SHP77 (cell line): ENCODE measurements around the gene C2orf49.

ENCODE experiments used
- DNase-seq, 2 experiments: peaks; one replicate each; lab custom pipeline; 2025; lab: John Stamatoyannopoulos, UW

Gene C2orf49

DNA sequence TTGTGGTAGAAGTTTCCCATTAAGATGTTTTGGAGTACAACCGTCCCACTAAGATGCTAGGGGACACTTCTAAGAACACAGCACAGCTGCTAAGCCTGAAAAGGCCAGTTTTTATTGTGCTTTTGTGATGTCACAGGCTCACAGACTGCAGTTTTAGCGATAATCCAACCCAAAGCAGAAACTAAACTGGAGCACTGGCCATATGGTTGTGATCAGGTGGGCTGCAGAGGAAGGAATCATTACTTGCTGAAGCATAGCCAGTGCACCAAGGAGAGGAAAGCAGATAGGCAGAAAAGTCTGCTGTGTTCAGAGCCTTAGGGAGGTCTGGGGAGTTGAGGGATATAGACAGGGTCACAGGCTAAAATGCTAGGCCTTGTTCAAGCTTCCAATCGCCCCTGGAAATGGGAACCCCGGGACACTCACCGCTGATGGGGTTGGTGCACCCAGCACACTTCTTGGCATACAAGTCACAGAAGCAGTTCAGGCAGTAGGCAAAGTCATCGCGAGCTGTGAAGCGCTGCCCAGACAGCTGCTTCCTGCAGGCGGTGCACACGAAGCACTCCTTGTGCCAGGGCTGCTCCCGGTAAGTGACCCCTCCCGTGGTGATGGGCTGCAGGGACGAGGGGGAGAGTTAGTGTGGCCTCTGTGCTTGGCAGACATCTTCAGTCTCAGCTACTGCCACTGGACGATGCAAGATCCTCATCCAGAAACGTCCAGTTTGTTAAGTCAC is 25.7 kb downstream of the C2orf49 start:
- DNase-seq: no peak

DNA sequence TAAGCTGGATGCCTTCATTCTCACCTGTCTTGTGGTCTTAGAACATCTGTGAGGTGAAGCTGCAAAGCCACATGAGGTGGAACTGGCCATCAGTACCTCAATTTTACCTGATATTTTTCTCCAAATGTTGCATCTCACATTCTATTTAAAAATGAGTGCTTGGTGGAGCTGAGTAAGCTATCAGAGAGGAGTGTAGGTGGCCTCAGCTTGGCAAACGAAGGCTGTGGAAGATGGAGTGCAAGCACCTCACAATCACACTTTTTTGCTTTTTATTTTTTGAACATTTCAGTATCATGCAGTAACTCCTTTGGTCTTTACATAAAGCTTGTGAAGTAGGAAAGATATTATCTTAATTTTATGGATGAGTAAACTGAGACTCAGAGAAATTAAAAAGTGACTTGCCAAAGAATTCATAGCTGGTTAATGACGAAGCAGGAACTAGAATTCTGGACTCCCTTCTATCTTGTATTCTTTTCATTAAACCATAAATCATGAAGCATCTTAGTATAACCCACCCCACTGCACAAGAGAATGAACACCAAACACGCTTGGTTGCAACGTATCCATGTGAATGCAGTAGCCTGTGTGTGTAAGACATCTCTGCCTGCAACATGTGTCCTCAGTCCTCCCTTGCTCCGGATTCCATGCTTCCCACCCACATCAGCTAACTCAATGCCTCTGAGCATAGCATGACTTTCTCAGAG is 27.2 kb downstream of the C2orf49 start:
- DNase-seq: no peak

DNA sequence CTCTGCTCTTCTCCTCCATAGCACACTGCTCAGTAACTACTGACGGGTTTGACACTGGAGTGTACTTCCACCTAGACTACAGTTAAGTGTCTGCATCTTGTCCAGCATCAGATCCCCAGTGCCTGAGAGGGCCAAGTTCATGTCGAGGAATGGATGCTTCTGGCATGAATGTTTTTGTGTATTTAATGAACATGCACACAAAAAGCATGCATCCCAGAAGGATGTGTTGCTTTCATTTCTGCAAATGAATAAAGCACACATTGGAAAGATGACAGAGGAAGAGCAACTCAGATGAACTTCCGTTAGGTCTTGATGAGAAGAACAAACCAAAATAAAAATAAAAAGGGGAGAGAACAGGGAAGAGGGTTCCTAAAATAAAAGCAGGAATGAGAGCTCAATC is 27.9 kb downstream of the C2orf49 start:
- no peak for DNase-seq

DNA sequence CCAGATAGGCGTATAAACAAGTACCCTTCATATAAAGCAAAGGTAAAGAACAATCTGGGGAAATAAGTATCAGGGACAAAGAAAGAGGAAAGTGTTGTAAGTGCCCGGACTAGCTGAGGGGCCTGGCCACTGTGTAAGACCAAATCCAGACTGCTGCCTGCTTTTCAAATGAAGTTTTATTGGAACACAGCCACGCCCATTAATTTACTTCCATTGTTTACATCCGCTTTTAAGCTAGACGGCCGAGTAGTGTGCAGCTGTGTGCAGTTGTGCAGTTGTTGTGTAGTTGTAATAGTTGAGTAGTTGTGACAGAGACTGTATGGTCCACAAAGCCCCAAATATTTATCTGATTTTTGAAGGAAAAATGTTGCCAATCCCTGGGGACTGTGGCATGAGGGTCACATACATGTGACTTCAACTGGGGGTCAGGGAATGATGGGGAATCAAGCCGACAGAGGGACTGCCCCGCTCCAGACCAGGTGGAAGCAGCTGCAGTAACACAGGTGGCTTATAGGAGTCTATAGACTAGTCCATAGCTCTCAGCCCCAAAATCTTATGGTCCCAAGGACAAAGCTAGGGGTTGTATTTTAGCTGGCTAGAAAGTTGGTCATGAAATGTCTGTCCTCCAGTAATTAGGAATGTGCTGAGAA is 31.5 kb downstream of the C2orf49 start:
- no peak for DNase-seq

DNA sequence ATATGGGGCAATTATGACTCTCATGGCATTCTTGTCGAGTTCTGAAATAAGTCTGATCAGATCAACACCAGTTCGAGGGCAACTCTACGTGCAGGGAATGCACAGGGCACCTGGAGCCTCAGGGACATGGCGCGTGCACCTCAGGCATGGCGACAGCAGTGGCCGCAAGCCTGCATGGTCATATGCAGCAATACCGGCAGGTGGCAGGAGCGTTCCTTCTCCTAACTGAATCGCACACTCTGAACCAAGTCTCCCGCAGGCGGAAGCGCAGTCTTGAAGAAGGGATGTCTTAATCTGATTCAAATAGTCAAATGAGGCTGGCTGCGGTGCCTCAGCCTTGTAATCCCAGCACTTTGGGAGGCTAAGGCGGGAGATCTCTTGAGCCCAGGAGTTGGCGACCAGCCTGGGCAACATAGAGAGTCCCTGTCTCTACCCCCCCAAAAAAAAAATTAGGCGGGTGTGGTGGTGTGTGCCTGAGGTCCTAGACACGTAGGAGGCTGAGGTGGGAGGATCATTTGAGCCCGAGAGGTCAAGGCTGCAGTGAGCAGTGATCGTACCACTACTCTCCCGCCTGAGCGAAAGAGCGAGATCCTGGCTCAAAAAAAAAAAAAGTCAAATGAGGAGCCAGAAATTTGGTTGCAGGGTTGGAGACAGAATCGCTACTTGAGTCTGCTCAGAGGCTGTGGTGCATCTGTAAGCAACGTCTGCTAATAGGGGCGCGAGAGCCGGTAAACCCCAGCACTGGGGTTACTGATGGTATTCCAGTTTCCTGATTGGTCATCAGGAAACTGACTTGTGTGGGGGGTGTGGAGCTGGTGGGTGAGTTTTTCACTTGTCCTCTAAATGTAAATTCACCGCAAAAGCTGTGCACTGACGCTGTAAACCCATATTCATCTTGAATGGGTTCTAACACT is 32.7 kb downstream of the C2orf49 start:
- peak; percentile 33 to 59 for DNase-seq

DNA sequence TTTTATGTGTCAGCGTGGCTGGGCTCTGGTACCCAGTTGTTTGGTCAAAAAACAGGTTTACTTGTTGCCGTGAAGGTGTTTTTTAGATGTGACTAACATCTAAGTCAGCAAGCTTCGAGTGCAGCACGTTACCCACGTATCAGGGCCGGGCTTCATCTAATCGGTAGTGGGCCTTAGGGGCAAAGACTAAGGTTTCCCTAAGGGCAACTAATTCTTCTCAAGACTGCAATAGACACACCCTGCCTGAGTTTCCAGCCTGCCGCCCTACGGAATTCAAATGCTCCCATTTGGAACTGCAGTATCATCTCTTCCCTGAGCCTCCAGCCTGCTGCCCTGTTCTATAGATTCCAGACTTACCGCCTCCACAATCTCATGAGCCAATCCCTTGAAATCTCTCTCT is 33.8 kb downstream of the C2orf49 start:
- no peak for DNase-seq

DNA sequence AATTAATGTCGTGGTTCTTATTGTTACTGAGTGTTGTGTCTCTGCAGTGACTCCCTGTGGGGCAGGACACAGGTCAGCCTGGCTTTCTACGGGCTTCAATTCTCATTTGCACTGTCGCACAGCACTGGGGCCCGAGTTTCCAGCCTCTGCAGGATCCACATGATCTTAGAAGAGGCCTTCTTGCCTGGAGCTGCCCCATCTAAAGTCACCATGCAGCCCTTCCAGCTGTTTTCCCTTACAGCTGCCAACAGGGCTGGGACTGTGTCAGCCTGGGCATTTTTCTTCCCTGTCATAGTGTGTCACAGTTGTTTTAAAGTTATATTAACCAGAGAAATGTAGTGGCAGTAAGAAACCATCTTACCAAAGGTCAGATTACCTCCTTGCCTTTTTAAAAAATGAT is 34.5 kb downstream of the C2orf49 start:
- no peak for DNase-seq

DNA sequence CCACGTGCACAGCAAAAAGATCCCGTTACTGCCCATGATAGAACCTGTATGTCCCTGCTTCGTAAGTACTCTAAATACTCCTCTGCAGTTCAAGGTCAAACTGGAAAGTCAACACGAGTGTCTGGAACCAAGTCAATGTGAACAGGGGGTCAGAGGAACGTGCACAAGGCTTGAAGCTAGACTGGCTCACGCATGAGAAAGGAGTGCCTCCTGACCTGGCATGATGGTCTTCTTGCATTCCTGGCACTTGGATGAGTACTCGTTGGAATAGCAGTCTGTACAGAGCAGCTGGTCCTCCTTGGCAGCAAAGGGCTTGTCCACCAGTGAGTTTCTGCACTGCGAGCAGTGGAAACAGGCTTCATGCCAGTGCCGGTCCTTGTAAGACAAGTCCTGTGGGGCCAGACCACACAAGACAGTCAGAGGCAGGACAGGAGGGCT is 36.0 kb downstream of the C2orf49 start:
- DNase-seq: no peak

DNA sequence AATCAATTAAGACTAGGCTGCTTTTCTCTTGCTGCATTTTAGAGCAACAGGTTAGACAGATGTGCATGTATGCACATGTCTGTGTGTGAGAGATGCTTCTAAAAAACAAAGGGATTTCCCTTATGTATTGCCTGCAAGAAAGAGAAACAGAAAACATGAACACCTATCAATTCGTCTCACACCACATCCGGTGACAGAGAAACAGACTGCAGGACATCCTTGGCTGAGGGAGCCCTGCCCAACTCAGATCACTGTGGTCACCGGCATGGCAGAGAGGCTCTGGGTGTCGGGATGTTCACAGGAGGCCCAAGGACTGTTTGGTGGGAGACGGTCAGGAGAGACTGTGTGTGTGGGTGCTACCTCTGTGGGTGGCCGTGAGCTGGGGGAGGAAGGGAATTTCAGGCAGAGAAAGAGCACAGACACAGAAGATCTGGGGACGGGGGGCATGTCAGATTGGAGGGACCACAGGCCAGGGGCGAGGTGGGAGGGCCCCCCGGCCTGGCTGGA is 36.6 kb downstream of the C2orf49 start:
- no peak for DNase-seq

DNA sequence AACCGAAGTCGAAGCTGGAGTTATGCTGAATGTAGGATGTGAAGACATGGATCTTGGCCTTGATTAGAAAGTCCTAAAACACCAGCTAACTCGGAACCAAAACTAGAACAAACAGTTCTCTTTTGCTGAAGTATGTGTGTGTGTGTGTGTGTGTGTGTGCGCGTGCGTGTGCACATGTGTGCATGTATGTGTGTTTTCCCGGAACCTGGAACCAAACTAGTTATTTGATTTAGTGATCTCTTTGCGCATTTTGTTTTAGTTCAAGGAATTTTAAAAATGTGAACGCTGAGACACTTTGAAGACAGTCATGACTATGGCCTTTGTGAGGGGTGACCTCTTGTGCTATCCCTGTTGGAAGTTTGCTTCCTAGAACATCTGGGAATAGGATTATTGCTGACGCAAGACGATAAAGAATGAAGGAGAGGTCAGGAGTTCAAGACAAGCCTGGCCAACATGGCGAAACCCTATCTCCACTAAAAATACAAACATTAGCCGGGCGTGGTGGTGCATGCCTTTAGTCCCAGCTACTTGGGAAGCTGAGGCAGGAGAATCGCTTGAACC is 37.7 kb downstream of the C2orf49 start:
- no peak for DNase-seq

DNA sequence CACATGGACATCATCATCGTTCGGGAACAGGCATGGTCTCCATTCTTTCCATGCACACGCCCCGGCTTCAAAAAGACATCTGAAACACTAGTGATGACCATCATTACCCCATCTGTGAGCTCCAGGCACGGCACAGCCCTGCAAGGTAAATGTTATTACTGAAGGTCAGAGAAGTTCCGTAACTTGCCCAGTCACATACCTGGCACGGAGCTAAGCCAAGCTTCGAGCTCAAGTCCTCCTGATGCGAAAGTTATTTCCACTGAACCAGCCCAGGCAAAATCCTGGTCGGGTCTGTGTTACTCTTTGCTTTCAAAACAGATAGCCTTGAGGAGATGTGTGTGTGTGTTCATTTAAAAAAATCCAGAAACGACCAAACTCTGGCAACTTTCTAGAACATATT is 38.7 kb downstream of the C2orf49 start:
- DNase-seq: no peak

DNA sequence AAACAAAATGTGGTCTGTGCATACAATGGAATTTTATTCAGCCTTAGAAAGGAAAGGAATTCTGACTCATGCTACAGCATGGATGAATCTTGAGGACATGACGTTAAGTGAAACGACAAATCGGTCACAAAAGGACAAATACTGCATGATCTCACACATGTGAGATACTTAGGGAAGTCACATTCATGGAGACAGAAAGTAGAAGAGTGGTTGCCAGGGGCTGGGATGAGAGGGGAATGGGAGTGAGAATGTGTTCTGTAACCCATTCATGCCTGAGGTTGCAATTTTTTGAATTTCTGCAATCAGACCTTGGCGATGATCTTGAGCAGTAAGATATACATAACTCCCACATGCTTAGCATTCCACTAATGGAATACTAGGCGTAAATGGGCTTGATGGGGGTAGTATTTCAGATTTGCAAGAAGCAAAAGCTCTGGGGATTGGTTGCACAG is 39.5 kb downstream of the C2orf49 start:
- DNase-seq: no peak

DNA sequence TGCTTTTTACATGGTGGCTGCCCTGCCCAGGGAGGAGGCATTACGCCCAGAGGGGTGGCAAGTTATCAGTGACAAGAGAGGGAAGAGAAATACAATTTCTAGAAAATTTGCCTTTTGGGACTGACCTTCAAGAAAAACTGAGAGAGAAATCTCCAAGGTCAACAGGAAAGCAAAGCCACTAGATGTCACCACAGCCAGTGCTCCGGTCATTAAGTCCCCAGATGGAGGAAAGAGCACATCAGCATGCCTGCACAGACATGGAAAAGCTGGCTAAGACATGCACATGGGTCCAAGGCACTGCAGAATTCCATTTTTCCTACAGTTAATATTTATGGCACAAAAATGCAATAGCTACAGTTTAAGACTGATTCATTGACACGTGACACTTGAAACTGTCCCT is 40.5 kb downstream of the C2orf49 start:
- no peak for DNase-seq

DNA sequence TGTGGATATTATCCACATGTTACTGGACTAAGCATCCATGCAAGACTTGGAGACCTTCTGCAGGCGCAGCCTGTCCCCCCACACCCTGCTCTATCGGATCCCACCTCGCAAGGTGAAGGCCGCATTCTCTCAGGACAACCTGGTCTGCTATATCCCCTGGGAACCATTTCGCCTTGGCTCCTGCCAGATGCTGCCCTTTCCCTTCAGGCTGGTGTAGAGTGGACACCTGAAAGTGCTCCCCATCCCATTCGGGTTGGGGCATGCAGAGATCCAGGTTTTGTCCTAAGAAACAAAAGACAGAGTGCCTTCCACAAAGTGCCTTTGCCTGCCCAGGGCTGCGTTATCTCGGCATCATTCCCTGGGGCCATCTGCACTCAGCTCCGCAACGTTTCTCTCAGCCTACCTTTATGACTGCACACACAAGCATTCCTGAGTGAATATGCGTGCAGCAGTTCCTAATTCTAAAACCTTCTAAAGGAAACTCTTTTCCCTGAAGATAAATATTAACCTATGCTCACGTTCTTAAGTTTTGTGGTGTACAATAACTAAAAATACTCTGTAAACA is 41.0 kb downstream of the C2orf49 start:
- no peak for DNase-seq

DNA sequence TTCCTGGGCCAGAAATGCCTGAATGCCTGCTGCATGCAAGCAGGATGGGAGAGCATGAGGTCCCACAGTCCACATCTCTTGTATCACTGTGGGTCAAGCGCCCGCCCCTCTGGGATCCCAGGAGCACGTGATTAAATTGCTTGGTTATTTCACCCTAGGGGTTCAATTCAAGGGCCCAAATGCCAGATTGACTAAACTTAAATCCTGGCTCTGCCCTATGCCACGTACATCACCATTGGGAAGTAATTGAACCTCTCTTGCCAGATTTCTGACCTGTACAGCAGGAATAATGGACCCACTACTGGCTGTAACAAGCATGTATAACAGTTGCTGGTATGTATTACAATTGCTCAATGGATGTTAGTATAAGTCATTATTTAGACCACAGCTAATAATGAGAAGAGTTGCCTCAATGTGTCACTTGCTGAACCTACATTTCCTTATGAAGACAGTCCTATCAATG is 41.6 kb downstream of the C2orf49 start:
- DNase-seq: no peak

DNA sequence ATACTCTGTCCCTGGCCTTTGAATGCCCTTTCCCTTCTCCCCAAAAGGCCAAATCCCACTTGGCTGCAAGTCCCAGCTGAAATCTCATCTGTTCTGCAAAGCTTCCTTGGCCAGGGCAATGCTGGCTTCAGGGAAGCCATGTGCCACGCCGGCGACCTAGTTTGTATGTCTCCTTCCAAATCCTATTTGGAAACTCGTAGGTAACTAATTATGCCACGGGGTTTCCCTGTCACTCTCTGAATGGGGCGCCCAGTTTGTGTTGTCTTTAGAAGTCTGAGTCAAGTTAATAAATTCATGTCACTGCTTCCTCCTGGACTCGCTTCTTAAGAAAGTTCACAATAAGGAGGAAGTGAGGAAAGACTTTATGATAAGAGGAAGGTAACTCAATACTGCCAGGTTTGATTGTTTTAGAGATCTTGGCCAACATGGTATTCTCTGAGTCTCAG is 42.4 kb downstream of the C2orf49 start:
- no peak for DNase-seq

DNA sequence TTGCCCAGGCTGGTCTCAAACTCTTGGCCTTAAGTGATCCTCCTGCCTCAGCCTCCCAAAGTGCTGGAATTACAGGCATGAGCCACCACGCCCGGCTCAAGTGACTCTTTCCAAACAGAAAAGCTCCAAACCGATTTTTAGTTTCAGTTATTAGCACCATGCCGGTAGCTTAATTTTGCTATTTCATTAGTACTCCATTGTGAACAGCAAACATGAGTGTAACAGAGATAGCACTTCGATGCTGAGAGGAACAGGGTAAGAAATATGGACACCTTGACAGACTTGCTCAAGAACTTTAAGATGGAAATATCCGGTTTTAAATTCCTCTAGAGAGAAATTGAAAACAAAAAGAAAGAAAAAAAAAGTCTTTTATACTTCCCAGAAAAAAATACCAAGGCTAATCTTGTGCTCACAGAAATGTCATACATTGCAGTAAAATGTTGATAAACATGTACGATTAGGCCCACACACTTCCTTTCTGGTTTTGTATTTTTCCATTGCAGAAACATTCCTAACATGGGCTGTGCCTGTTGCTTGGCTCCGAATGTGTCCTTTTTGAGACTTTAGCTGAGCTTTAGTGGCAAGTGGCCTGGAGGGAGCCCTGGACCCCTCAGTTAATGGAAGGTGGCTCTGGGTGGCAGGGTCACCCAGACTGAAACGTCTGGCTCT is 43.2 kb downstream of the C2orf49 start:
- no peak for DNase-seq

DNA sequence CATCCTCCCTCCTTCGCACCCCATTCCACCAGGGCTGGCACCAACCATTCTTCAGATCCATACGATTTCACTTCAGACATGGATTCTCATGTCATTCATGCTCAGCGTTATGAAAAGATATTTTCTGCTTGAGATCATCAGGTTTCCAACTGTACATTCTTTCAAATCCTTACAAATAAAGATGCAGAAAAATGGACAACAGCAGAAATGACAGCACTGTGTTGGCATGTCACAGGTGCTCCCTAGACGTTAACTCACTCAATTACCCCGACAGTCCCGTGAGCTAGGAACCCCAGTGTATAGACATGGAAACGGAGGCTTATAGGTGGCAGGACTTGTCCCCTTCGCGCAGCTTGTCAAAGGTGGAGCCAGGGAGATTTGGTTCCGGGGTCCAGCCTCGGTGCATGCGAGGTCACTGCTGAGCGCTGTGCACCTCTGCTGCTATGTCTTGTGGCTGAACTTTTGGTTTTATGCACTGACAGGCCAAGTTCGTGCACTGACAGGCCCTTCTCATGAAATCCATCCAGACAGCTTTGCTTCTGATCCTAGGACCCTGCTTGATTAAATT is 43.8 kb downstream of the C2orf49 start:
- no peak for DNase-seq

DNA sequence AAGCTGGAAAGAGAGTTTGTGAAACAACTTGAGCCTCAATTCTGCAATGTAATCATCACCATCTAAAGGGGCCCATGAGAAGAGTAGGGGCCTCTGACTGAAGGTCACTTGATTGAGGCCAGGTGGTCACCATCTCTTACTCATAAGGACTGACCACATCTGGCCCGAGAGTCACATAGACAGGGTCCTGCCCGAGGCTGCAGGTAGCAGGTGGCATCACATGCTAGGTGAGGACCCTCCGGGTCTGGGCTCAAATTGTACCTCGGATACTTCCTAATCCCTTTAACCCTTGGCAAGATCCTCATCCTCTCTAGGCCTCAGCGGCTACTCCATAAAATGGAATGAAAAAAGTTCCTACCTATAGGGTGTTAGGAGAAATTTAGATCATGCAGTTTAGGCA is 44.8 kb downstream of the C2orf49 start:
- no peak for DNase-seq
